Measurements from ENCODE around the gene LRRC27.

LRRC27 gene

DNA sequence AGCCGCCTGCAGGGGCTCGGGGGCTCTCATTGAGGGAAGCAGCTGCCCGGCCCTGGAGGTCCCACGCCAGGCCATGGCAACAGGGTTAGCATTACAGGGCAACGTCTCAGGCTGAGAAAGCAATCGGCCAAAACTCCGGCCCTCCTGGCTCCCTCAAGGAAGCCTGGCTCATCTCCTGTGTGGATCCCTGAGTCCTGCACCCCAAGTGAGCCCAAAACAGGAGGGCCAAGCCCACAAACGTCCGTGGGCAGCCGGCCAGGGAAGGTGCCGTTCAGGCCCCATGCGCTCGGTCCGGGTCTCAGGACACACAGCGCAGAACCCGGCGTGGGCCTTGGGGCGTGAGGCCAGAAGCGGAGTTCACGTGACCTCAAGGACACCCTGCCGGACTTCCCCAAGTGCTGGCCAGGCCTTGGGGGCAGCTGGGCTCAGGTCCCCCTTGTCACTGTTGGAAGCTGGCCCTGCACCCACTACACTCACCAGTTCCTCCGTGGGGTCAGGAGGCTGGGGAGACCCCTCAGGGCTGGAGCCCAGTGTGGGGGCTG is 57.0 kb downstream of the LRRC27 start:
- TF ChIP-seq, protein P1, sequence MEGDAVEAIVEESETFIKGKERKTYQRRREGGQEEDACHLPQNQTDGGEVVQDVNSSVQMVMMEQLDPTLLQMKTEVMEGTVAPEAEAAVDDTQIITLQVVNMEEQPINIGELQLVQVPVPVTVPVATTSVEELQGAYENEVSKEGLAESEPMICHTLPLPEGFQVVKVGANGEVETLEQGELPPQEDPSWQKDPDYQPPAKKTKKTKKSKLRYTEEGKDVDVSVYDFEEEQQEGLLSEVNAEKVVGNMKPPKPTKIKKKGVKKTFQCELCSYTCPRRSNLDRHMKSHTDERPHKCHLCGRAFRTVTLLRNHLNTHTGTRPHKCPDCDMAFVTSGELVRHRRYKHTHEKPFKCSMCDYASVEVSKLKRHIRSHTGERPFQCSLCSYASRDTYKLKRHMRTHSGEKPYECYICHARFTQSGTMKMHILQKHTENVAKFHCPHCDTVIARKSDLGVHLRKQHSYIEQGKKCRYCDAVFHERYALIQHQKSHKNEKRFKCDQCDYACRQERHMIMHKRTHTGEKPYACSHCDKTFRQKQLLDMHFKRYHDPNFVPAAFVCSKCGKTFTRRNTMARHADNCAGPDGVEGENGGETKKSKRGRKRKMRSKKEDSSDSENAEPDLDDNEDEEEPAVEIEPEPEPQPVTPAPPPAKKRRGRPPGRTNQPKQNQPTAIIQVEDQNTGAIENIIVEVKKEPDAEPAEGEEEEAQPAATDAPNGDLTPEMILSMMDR (IDR thresholded peaks at IDR 0.05; ENCODE audit: extremely low read depth, insufficient read depth, missing control alignments), result no peak
- DNase-seq (ENCODE audit: low spot score), result no peak
- in situ Hi-C loops (cut with MboI; ENCODE audit: low pct_unique_long_range_greater_than_20kb, low sequenced_read_pairs, unreplicated experiment), result no loop called here

DNA sequence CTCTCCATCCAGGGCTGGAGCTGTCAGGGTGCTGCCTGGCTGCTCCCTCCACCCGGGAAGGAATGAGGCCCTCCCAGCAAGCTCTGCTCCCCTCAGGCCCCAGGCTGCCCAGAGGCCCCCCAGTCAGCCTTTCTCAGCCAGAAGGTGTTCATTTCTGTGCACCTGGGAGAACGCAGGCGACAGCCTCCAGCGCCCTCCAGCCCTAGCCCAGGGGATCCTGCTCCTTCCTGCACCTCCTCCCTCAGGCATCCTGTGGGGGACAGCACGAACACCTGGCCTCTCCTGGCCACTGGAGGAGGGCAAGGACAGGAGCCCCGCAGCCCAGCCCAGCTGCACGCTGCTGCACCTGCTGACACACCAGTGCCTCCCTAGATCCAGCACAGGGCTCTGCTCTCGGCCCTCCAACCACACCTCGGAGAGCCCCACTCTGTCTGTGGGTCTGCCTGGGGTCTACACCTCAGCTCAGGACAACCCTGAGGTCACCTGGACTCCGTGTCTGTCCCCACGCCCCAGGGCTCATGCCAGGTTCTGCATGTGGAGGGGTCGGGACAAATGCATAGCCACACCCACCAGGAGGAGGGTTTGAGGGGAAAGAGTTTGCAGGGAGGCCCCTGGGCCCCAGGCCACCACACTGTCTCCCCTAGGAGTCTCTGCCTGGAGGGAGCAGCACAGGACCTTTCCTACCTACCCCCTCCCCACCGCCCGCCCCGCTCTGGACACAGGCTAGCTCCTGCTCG is 57.6 kb downstream of the LRRC27 start:
- DNase-seq (ENCODE audit: low spot score), result no peak
- TF ChIP-seq, protein P1 (IDR thresholded peaks at IDR 0.05; ENCODE audit: extremely low read depth, insufficient read depth, missing control alignments), result no peak
- in situ Hi-C loops (cut with MboI; ENCODE audit: low pct_unique_long_range_greater_than_20kb, low sequenced_read_pairs, unreplicated experiment), result no loop called here

DNA sequence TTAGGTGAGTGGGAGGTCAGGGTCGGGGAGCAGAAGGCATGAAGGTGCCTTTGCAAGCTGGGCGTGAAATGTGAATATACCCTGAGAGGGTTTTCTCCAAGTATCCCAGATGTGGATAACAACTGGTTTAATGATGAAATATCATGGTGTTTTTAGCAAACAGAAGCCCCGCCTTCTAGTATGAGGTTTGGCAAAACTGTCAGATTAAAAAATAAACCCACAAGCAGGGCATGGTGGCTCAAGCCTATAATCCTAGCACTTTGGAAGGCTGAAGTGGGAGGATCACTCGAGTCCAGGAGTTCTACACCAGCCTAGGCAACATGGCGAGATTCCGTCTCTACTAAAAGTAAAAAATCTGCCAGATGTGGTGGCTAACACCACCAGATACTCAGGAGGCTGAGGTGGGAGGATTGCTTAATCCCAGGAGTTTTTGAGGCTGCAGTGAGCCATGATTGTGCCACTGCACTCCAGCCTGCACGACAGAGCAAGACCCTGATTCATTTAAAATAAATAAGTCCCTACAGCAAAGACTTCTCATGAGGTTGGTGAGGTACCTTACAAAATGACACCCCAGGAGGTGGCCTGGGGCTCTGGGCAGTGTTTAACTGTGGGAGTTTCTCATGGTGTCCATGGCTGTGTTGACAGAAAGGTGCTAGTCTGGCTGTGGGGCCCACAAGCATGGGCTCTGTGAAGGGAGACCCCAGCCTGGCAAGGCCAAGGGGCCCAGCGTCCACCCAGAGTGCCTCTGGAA is 58.4 kb downstream of the LRRC27 start:
- in situ Hi-C loops (cut with MboI; ENCODE audit: low pct_unique_long_range_greater_than_20kb, low sequenced_read_pairs, unreplicated experiment), result no loop called here
- no peak for DNase-seq (ENCODE audit: low spot score)
- TF ChIP-seq, protein P1 (IDR thresholded peaks at IDR 0.05; ENCODE audit: extremely low read depth, insufficient read depth, missing control alignments), result no peak

GRCh38 chr10:132390921-132391675 is 59.1 kb downstream of the LRRC27 start:
- DNase-seq (ENCODE audit: low spot score), result no peak
- TF ChIP-seq, protein P1 (IDR thresholded peaks at IDR 0.05; ENCODE audit: extremely low read depth, insufficient read depth, missing control alignments), result no peak
- in situ Hi-C loops (cut with MboI; ENCODE audit: low pct_unique_long_range_greater_than_20kb, low sequenced_read_pairs, unreplicated experiment), result no loop called here

- in situ Hi-C loops (cut with MboI; ENCODE audit: low pct_unique_long_range_greater_than_20kb, low sequenced_read_pairs, unreplicated experiment), result no loop called here
- DNase-seq (ENCODE audit: low spot score), result no peak
- TF ChIP-seq, protein P1 (IDR thresholded peaks at IDR 0.05; ENCODE audit: extremely low read depth, insufficient read depth, missing control alignments), result no peak
Observed at GRCh38 chr10:132391676-132392020, 59.7 kb downstream of the LRRC27 start.

DNA sequence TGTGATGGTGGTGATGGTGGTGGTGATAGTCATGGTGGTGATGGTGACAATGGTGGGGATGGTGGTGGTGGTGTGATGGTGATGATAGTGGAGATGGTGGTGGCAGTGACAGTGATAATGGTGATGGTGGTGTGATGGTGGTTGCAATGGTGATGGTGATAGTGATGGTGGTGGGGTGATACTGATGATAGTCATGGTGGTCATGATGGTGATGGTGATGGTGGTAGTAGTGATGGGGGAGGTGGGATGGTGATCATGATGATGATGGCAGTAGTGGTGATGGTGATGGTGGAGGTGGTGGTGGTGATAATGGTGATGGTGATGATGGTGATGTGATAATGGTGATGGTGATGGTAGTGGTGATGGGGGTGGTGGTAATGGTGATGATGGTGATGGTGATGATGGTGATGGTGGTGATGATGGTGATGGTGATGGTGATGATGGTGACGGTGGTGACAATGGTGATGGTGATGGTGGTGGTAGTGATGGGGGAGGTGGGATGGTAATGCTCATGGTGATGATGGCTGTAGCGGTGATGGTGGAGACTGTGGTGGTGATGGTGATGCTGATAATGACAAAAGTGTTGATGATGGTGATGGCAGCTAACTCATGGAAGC is 60.3 kb downstream of the LRRC27 start:
- DNase-seq (ENCODE audit: low spot score), result no peak
- in situ Hi-C loops (cut with MboI; ENCODE audit: low pct_unique_long_range_greater_than_20kb, low sequenced_read_pairs, unreplicated experiment), result no loop called here
- TF ChIP-seq, protein P1 (IDR thresholded peaks at IDR 0.05; ENCODE audit: extremely low read depth, insufficient read depth, missing control alignments), result no peak
